ENCODE data around the gene MAML2.

GRCh38 chr11:96028746-96029145 lies 314.2 kb downstream of the MAML2 start:
- TF ChIP-seq CTCF (IDR thresholded peaks at IDR 0.05; ENCODE audit: poor library complexity) (no peak), EZH2 (IDR thresholded peaks at IDR 0.05; ENCODE audit: borderline replicate concordance) (no peak), EZH2phosphoT487 (IDR thresholded peaks at IDR 0.05; ENCODE audit: low read depth, severe bottlenecking, unreplicated experiment) (no peak)

Data from hepatocyte (in vitro differentiated cells).